HG02798 (cell line): Measurements from ENCODE around the gene ATP2A3.

ENCODE experiments used
- ATAC-seq: cut with Tn5 transposase; IDR thresholded peaks from one replicate; pipeline ENCODE4 v1.9.1; 2021; ENCODE audit warnings: mild to moderate bottlenecking; ENCODE audit not compliant: unreplicated experiment, poor library complexity

The ATP2A3 gene

DNA sequence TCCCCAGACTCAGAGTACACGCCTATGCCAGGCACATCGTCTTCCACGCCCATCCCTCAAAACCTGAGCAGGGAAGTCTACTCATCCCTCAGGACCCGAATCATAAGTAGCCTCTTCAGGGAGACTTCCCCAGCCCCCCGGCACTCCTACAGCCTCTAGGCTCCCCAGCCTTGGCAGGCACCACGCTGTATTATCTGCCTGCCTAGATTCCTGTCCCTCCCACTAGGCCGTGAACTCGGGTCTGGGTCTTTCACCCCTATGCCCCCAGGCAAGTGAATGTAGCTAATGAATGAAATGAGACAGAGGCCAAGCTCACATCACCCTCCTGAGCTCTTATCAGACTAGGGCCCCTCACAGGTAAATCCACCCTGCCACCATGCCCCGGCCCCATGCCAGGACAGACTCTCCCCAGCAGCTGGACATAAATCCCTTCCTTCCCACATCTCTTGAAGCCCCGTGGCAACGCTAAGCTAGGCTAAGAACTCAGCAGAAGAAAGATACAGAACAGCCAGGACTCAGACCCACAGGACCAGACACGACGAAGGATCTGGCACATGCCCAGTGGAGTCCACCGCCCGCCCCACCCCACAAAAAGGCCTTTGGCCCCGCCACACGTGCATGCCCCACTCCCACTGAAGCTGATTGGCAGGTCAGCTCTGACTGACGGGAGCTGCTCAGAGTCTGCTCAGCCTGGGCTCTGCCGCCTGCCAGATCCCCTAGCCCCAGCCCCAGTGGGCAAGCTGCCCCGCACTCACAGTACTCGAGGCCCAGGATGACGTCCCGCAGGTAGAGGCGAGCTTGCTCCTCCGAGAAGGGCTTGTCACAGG lies 84.4 kb downstream of the ATP2A3 start:
- no peak for ATAC-seq

DNA sequence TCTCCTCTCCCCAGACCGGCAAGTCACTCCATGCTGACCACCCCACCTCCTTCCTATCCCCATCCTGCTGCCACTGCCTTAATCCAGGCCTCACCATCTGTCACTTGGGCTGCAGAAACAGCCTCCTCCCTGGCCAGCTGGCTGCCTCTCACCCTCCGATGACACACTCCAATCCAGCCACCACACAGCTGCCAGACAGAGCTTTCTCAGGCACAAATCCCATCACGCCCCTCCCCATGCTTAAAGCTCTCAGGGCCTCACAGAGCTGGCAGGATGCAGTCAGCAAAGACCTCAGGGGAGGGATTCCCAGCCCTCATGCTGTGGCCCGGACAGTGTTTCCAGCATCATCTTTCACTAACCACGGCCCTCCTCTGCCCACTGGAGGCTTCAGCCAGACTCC lies 85.1 kb downstream of the ATP2A3 start:
- ATAC-seq, result no peak

DNA sequence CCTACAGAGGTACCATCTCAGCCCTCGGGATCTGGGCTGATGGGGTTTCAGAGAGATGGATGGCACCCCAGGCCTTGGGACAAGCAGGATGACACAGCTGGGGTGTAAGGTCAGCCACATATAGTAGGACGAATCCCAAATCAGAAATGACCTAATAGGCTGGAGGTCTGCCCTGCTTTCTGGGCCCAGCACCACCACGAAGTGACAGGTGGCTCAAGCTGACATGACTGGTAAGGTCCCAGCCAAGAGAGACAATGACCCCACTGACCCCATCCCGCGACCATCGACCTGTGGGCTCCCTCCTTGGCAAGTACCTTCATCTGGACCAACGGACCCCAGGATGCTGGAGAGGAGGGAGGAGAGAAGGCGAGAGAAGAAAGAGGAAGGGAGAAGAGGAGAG lies 87.0 kb downstream of the ATP2A3 start:
- ATAC-seq, result no peak

DNA sequence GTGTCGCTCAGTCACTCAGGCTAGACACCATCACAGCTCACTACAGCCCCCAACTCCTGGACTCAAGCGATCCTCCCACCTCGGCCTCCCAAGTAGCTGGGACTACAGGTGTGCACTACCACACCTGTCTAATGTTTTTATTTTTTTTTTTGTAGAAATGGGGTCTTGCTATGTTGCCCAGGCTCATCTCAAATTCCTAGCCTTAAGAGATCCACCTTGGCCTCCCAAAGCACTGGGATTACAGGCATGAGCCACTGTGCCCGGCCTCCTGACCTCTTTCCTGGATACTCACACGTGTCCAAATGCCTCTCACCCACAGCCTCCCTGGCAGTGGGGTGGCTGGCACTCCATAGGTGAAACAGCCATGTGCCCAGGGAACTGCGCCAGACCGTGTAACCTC lies 88.9 kb downstream of the ATP2A3 start:
- ATAC-seq, result no peak
